Measurements from ENCODE around the gene CST7.

DNA sequence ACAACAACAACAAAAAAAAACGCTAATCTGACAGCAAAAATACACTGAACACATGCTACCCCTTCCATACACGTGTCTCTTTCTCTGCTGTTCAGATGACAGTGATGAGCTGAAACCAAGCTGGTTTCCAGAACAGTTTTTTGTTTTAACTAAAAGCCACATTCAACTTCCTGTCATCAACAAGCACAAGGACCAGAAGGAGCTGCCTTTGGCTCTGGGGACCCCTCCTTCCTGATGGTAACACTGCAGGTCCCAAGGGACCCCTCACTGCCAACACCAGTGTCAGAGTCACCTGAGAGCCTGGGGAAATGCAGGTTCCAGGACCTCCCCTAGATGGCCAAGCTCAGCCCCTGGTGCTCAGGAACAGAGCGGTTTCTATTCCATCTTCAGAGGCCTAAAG lies 6.0 kb downstream of the CST7 start:
- TF ChIP-seq CTCF (IDR thresholded peaks at IDR 0.05), result no peak
- TF ChIP-seq POLR2A (IDR thresholded peaks at IDR 0.05), result no peak

Data from right lobe of liver (tissue), 4 donors.